Parathyroid adenoma (tissue), 2 donors: ENCODE measurements around the gene LSM6.

Experiments used
- H2AFZ ChIP-seq: fragments of 300-600 bp; sonication (generic); one replicate; pipeline ENCODE4 v1.7.0; 2017; ENCODE audit warnings: antibody characterized with exemption, mild to moderate bottlenecking
- H3K27ac ChIP-seq: fragments of 300-600 bp; sonication (generic); one replicate; pipeline ENCODE4 v1.7.0; 2017
- H3K27me3 ChIP-seq: fragments of 300-600 bp; sonication (generic); one replicate; pipeline ENCODE4 v1.7.0; 2017; ENCODE audit warnings: low read length; ENCODE audit not compliant: control insufficient read depth, insufficient read depth
- H3K36me3 ChIP-seq: fragments of 300-600 bp; sonication (generic); one replicate; pipeline ENCODE4 v1.7.0; 2017; ENCODE audit warnings: low read length; ENCODE audit not compliant: control insufficient read depth, insufficient read depth
- H3K4me1 ChIP-seq: fragments of 300-600 bp; sonication (generic); one replicate; pipeline ENCODE4 v1.7.0; 2017; ENCODE audit warnings: control low read depth
- H3K4me2 ChIP-seq: fragments of 300-600 bp; sonication (generic); one replicate; pipeline ENCODE4 v1.7.0; 2017; ENCODE audit warnings: low read length
- H3K4me3 ChIP-seq: fragments of 300-600 bp; sonication (generic); one replicate; pipeline ENCODE4 v1.7.0; 2017; ENCODE audit warnings: low read depth, low read length
- H3K79me2 ChIP-seq: fragments of 300-600 bp; sonication (generic); one replicate; pipeline ENCODE4 v1.7.0; 2017; ENCODE audit warnings: control low read depth
- H3K9ac ChIP-seq: fragments of 300-600 bp; sonication (generic); one replicate; pipeline ENCODE4 v1.7.0; 2017; ENCODE audit warnings: mild to moderate bottlenecking
- H3K9me3 ChIP-seq: fragments of 300-600 bp; sonication (generic); one replicate; pipeline ENCODE4 v1.7.0; 2017; ENCODE audit warnings: low read length; ENCODE audit not compliant: control insufficient read depth
- TF ChIP-seq, protein P1 (sequence below): fragments of 300-600 bp; sonication (generic); IDR thresholded peaks from one replicate; pipeline ENCODE4 v1.7.0; 2017; ENCODE audit warnings: antibody characterized with exemption, mild to moderate bottlenecking
- donor health status: primary hyperparathyroidism.

Gene LSM6

GRCh38 chr4:146178126-146178525, 2.6 kb downstream of the LSM6 start:
- Histone ChIP-seq H3K27ac (no peak overlapping the region), H3K27me3 (no peaks in the 10 kb centered on the region), H3K79me2 (peaks cover 5% of the 10 kb centered on the region), H3K36me3 (no peaks in the 10 kb centered on the region), H2AFZ (no peak overlapping the region), H3K4me2 (no peak overlapping the region), H3K9ac (no peak overlapping the region), H3K4me1 (no peaks in the 10 kb centered on the region), H3K4me3 (no peak overlapping the region), H3K9me3 (no peaks in the 10 kb centered on the region)
- TF ChIP-seq, protein P1, sequence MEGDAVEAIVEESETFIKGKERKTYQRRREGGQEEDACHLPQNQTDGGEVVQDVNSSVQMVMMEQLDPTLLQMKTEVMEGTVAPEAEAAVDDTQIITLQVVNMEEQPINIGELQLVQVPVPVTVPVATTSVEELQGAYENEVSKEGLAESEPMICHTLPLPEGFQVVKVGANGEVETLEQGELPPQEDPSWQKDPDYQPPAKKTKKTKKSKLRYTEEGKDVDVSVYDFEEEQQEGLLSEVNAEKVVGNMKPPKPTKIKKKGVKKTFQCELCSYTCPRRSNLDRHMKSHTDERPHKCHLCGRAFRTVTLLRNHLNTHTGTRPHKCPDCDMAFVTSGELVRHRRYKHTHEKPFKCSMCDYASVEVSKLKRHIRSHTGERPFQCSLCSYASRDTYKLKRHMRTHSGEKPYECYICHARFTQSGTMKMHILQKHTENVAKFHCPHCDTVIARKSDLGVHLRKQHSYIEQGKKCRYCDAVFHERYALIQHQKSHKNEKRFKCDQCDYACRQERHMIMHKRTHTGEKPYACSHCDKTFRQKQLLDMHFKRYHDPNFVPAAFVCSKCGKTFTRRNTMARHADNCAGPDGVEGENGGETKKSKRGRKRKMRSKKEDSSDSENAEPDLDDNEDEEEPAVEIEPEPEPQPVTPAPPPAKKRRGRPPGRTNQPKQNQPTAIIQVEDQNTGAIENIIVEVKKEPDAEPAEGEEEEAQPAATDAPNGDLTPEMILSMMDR = no peak

- TF ChIP-seq, protein P1 = no peak
- Histone ChIP-seq H2AFZ (no peak overlapping the region), H3K27me3 (no peaks in the 10 kb centered on the region), H3K27ac (no peak overlapping the region), H3K9me3 (no peaks in the 10 kb centered on the region), H3K9ac (no peak overlapping the region), H3K36me3 (no peaks in the 10 kb centered on the region), H3K4me2 (no peak overlapping the region), H3K4me1 (no peaks in the 10 kb centered on the region), H3K79me2 (peaks cover 5% of the 10 kb centered on the region), H3K4me3 (no peak overlapping the region)
Measured at GRCh38 chr4:146179784-146180370, 4.4 kb downstream of the LSM6 start.

DNA sequence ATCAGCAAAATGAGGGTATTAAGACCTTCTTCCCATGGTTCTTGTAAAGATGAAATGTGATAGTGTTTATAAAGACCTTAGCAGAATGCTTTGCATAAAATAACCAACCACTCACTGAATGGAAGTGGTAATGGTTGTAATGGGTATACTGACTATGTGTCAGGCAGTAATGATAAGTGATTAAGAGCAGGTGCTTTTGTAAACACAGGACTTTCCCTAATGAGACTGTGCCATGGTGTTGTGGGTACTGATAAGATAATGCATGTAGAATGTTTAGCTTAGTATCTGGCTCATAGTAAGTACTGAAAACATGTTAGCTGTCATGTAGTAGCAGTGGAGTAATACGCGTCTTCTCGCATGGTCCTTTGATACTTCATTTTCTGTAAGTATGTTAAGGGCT, 6.9 kb downstream of the LSM6 start:
- no peak overlapping the region for H3K4me2 ChIP-seq
- H3K4me1 ChIP-seq = no peaks in the 10 kb centered on the region
- H3K27ac ChIP-seq = no peak overlapping the region
- no peaks in the 10 kb centered on the region for H3K36me3 ChIP-seq
- H3K4me3 ChIP-seq = no peak overlapping the region
- H3K9ac ChIP-seq = no peak overlapping the region
- TF ChIP-seq, protein P1 = no peak
- H3K79me2 ChIP-seq = no peaks in the 10 kb centered on the region
- H3K27me3 ChIP-seq = no peaks in the 10 kb centered on the region
- no peak overlapping the region for H2AFZ ChIP-seq
- H3K9me3 ChIP-seq = no peaks in the 10 kb centered on the region

- Histone ChIP-seq H3K36me3 (no peaks in the 10 kb centered on the region), H3K79me2 (no peaks in the 10 kb centered on the region)
Measured at GRCh38 chr4:146183209-146183608, 7.7 kb downstream of the LSM6 start.

GRCh38 chr4:146186041-146186440, 10.5 kb downstream of the LSM6 start:
- no peak overlapping the region for H2AFZ ChIP-seq
- no peaks in the 10 kb centered on the region for H3K36me3 ChIP-seq
- H3K4me1 ChIP-seq = no peaks in the 10 kb centered on the region
- no peak overlapping the region for H3K27ac ChIP-seq
- no peaks in the 10 kb centered on the region for H3K9me3 ChIP-seq
- H3K4me3 ChIP-seq = no peak overlapping the region
- no peak overlapping the region for H3K9ac ChIP-seq
- TF ChIP-seq, protein P1 = no peak
- H3K4me2 ChIP-seq = no peak overlapping the region
- no peaks in the 10 kb centered on the region for H3K27me3 ChIP-seq
- H3K79me2 ChIP-seq = no peaks in the 10 kb centered on the region

More at GRCh38 chr4:146183209-146183608, 7.7 kb downstream of the LSM6 start:
- TF ChIP-seq, protein P1 = no peak
- H3K9ac ChIP-seq = no peak overlapping the region
- H3K27me3 ChIP-seq = no peaks in the 10 kb centered on the region
- H3K4me1 ChIP-seq = no peaks in the 10 kb centered on the region
- H3K4me2 ChIP-seq = no peak overlapping the region
- no peaks in the 10 kb centered on the region for H3K9me3 ChIP-seq
- H3K27ac ChIP-seq = no peak overlapping the region
- no peak overlapping the region for H3K4me3 ChIP-seq
- H2AFZ ChIP-seq = no peak overlapping the region
